Measurements from ENCODE around the gene ALDH1L2. TPM values are rescaled to one million over a fixed set of nuclear protein-coding genes. Genes with fewer than 3 reads are reported as not detected.

The ALDH1L2 gene
- total RNA-seq, 1 experiment from 2014 or later: 2.6 TPM

GRCh38 chr12:105033851-105034250, 50.4 kb downstream of the ALDH1L2 start:
- DNase-seq (ENCODE audit: low spot score): no peak

- no peak for DNase-seq (ENCODE audit: low spot score)
These were observed 51.4 kb downstream of the ALDH1L2 start for GRCh38 chr12:105032703-105033357.

DNA sequence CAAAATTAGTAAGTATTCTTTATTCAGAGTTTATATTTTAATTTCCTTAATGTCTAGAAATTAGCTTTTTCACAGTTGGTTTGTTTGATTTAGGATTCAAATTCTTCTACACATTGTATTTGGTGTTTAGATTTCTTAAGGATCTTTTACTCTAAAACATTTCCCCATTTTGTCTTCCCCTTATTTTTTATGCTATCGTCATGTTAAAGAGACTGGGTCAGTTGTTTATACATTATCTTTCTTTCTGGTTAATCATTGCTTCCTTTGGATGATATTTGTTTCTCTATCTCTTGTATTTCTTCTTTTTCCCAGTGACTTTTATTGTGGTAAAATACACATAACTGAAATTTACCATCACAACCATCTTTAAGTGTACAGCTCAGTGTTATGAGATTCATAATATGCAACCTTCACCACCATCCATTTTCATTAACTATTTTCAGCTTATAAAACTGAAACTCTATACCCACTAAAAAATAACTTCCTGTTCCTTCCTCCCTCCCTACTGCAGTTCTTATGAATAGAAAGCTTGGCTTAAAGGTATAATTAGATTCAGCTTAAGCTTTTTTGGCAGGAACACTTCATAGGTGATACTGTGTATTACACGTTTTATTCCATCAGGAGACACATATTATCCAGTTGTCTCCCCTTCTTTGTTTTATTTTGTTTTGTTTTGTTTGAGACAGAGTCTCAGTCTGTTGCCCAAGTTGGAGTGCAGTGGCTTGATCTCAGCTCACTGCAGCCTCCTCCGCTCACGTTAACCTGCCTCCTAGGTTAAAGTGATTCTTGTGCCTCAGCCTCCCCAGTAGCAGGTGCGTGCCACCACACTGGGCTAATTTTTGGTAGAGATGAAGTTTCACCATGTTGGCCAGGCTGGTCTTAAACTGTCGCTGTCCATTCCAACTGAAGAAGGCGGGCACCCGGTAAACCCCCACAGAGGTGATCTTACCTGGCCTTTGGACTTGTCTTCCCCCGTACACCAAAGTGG, 53.1 kb downstream of the ALDH1L2 start:
- no peak for DNase-seq (ENCODE audit: low spot score)

GRCh38 chr12:105026411-105026810, 57.8 kb downstream of the ALDH1L2 start:
- DNase-seq (ENCODE audit: low spot score): no peak

DNA sequence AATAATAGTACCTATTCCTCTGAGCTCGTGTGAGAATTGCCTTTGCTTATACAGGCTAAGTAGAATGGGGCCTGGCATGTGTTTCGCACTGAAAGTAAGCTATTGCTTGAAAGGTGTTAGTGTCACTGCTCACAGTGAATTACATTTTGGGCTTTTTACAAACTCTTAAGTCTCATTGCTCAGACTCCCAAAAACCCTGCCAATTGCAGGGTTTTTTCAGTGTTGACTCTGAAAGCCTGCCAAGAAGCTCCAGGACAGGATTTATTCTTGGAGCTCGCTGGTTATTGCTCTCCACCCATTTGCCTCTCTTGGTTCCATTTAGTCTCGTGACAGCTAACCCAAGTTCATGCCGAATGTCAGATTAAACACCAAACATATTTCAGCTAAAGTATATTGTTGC, 58.4 kb downstream of the ALDH1L2 start:
- DNase-seq (ENCODE audit: low spot score): no peak

GRCh38 chr12:105024928-105025327, 59.3 kb downstream of the ALDH1L2 start:
- DNase-seq (ENCODE audit: low spot score): no peak

DNA sequence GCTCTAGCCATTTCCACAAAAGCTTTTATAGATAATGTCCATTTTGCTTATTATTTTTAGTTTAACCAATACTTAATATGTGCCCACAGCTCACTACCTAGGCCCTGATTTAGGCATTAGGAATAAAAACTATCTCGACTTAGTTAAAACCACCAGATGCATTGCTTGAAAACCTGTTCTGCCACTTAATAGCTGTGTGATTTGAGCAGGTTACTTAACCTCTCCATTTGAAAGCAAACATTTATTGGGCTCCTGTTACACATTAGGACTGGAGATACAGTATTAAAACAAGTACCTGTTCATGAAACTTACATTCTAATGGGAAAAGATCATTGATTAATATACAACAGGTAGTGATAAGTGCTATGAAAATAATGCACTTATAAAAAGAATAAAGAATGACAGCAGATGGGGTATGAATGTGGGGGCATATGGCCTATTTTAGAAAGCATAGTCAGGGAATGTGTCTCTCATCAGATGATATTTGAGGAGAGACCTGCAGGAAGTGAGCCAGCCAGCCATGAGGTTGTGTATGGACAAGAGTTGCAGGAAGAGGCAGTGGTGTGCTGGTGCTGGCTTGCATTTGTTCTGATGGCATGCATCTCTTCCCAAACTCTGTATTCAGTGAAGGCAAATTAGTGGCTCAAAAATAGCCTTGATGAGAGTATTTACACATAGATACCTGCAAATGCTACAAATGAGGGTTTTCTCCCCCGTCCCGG, 63.9 kb downstream of the ALDH1L2 start:
- DNase-seq (ENCODE audit: low spot score): no peak

DNA sequence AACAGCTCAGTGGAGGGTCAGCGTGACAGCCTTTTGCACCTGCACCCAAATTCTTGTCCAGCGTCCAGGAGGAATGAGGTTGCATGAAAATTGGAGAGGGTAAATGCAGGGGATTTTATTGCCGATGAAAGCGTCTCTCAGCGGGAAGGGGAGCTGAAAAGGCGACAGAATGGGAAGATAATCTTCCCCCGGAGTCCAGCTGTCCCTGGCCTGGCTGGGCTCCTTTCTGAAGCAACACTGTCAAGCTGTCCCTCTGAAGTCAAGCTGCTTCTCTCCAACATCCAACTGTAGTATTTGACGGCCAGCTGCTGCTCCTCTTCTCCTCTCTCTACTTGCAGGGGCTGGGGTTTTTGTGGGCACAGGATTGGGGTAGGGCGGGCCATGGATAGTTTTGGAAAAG, 65.5 kb downstream of the ALDH1L2 start:
- DNase-seq (ENCODE audit: low spot score): no peak

GRCh38 chr12:105018012-105018411, 66.2 kb downstream of the ALDH1L2 start:
- no peak for DNase-seq (ENCODE audit: low spot score)

- no peak for DNase-seq (ENCODE audit: low spot score)
These were observed 68.7 kb downstream of the ALDH1L2 start for GRCh38 chr12:105015543-105015942.

DNA sequence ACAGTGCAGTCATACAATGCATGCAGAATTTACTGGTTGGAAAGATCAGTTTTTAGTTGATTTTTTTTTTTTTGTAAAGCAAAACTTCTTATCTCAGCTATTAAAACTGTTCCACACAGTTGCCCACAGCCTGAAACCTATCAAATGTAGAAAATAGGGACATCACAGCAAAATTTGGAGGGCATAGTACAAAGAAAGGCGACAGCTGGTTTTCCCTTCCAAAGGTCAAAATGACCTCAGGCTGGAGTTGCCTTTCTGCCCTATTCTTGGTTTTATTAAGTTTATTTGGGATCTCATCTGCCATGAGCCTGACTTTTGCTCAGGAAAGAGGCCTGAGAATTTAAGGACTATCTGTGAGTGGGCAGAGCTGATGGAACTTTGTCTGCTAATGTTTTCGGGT, 69.7 kb downstream of the ALDH1L2 start:
- no peak for DNase-seq (ENCODE audit: low spot score)

DNA sequence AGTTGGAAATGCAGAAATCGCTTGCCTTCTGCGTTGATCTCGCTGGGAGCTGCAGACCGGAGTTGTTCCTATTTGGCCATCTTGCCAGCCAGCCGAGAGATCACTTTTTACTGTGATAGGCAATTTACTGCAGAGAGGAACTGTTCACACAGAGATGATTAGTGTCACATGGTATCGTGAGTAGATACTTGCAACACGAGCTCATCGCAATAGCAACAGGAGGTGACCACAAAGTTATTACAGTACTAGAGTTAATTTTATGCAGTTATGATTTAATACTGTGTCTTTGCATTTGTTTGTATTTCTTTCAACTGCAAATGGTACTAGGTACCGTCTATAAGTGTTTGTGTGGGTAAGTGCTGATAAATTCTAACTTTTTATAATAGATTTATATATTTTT, 70.4 kb downstream of the ALDH1L2 start:
- DNase-seq (ENCODE audit: low spot score): no peak

DNA sequence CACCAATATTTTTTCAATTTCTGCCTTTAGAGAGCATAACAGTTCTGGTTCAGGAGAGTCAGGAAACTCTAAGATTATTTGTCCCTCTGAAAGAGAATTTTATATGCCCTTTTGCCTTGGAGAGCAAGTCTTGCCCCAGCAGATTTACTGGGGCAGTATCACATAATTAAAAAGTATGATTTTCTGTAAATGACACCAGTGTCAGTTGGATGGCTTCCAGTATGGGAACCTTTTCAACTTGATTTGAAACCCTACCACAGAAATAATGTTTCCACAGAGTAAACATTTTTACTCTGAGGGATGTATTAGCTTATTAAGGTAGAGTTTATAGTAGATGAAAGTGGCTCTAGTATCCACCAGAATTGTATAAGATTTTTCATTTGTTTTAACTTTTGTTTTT, 82.8 kb downstream of the ALDH1L2 start:
- DNase-seq (ENCODE audit: low spot score): no peak

GRCh38 chr12:104999347-104999685, 84.9 kb downstream of the ALDH1L2 start:
- DNase-seq (ENCODE audit: low spot score): no peak

GRCh38 chr12:104998423-104999346, 85.6 kb downstream of the ALDH1L2 start:
- DNase-seq (ENCODE audit: low spot score): no peak

DNA sequence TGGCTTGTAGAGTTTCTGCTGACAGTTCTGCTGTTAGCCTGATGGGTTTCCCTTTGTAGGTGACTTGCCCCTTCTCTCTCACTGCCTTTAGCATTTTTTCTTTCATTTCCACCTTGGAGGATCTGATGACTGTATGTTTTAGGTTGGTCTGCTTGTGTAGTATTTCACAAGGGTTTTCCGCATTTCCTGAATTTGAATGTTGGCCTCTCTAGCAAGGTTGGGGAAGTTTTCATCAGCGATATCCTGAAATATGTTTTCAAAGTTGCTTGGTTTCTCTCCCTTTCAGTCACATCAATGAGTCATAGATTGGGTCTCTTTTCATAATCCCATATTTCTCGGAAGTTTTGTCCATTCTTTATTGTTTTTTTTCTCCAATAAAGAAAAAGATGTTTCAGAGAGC, 86.7 kb downstream of the ALDH1L2 start:
- DNase-seq (ENCODE audit: low spot score): no peak

DNA sequence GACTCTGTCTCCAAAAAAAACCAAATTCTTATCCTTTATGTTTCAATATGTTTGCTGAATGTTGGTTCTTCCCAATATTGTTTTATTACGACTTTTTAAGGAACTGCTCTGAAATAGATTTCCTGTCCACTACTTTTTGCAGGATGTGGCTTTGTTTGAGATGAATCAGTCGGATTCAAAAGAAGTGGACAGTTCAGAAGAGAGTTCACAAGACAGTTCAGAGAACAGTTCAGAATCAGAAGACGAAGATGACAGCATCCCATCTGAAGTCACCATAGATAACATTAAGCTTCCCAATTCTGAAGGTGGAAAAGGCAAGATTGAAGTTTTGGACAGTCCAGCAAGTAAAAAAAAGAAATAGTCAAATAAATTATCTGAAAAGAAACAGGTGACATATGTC, 89.9 kb downstream of the ALDH1L2 start:
- no peak for DNase-seq (ENCODE audit: low spot score)

DNA sequence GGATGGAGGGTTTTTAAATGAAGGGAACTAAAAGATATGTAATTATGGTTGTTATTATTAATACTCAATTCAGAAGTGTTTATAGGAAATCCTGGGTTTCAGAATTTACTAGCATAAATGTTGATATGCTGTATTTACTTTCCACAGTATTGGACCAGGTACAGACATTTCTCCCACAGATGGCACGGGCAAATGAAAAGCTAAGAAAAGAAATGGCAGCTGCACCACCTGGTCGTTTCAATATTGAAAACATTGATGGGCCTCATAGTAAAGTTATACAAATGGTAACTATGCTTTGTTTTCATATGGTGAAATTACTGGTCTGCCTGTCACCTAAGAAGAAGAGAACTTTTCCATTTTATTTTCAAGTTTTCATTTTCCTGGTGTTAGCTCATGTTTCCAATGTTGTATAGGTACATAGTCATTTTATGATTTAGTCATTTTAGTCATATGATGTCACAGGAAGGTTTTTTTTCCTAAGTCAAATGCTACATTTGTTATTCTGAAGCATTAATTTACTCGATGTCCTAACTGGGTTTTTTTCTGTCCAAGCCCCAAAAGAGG, 92.6 kb downstream of the ALDH1L2 start:
- no peak for DNase-seq (ENCODE audit: low spot score)

GRCh38 chr12:104990950-104991349, 93.3 kb downstream of the ALDH1L2 start:
- DNase-seq (ENCODE audit: low spot score): no peak

DNA sequence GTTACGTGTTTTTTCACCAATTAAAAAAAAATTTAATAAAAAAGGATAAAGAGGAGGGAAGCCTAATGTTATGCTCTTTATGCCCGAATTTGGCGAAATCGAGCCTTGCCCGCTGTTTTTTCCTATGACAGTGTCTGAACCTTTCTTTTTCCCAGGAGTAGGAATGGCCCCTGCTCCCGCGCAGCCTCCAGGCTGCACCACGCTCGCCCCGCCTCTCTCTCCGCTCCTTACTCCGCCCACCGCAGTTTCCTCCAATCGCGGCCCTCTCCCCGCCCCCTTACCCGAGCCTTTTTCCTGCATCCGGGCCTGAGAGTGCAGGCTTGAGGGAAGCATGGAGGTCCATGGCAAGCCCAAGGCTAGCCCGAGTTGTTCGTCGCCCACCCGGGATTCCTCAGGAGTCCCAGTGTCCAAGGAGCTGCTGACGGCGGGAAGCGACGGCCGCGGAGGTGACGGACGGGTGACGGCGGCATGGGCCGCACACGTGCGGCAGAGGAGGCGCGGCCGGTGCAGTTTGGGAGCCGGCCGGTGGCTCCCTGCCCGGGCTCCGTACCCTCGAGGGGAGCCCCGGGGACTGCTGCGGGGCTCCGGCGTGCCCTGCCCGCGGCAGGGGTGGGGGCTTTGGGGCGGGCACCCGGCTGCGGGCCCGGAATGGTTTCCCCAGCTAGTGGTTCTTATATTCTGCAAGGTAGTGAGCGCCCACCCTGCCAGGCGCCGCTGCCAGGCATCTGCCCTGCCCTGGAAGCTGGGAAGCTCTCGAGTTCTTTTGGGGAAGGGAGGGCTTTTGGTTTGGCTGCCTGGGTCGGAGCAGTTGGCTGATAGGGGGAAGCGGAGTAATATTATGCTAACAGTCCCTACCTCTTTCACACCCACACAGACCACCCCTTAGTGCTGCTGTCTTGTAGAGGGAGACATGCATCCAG, 98.0 kb downstream of the ALDH1L2 start, which contains the start of gene NOPCHAP1:
Gene NOPCHAP1 (plus strand): TSS at position 295 of the 920 bp plus-strand sequence. CDS start 37 bp downstream, at position 332.
- DNase-seq (ENCODE audit: low spot score): peak; percentile 80

All from H4 (cell line).